Astrocyte of the spinal cord (primary cell): ENCODE measurements around the gene CD40.

Experiments
- DNase-seq: peaks from one replicate; pipeline ENCODE4 v3.0.0; 2011; ENCODE audit warnings: low read depth, low spot score
- H3K4me3 ChIP-seq: 2 replicates; pipeline ENCODE4 v1.5.1; 2011; ENCODE audit warnings: low read depth, mild to moderate bottlenecking, low read length, moderate library complexity
- in situ Hi-C: cut with HindIII; loops from 2 replicates; pipeline ENCODE4 v1.10.0; 2017; ENCODE audit warnings: low sequenced_read_pairs
- TF ChIP-seq, protein P1 (sequence below): IDR thresholded peaks from 2 replicates; pipeline ENCODE4 v1.5.1; 2012; ENCODE audit warnings: low read depth, mild to moderate bottlenecking, low read length, inconsistent platforms

The CD40 gene

DNA sequence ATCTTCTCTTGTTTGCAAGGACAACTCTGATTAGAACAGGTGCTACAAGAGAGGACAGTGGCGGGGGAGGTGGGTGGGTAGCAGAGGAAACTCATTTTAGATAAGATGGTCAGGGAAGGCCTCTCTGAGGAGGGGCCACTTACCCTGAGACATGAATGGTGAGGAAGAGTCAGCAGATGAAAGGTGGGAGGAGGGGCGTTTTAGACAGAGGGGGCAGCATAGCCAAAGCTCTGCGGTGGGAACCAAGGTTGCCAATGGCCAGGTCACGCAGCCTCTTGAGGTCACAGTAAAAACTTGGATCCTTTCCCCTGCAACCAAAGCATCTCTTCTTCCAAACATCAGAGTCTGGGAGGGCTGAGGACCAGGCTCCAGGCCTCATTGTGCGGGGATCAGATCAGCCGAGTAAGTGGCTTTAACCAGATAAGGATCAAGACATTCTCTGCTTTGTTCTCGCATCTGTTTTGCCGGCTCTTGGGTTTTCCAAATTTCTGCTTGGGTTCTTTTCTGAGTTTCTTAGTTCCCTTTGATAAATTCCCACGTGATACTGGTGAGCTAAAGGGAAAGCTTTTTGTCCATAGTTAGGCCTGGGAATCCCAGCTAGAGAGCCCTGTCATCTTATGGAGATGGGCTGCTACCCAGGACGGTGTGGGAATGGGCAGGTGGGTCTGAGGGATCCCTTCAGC lies 5.5 kb upstream of the CD40 start:
- H3K4me3 ChIP-seq = no peak overlapping the region
- TF ChIP-seq, protein P1, sequence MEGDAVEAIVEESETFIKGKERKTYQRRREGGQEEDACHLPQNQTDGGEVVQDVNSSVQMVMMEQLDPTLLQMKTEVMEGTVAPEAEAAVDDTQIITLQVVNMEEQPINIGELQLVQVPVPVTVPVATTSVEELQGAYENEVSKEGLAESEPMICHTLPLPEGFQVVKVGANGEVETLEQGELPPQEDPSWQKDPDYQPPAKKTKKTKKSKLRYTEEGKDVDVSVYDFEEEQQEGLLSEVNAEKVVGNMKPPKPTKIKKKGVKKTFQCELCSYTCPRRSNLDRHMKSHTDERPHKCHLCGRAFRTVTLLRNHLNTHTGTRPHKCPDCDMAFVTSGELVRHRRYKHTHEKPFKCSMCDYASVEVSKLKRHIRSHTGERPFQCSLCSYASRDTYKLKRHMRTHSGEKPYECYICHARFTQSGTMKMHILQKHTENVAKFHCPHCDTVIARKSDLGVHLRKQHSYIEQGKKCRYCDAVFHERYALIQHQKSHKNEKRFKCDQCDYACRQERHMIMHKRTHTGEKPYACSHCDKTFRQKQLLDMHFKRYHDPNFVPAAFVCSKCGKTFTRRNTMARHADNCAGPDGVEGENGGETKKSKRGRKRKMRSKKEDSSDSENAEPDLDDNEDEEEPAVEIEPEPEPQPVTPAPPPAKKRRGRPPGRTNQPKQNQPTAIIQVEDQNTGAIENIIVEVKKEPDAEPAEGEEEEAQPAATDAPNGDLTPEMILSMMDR = no peak
- in situ Hi-C loops = no loop called here
- no peak for DNase-seq

GRCh38 chr20:46113113-46113470 lies 5.0 kb upstream of the CD40 start:
- H3K4me3 ChIP-seq = no peak overlapping the region
- in situ Hi-C loops = no loop called here
- TF ChIP-seq, protein P1 = no peak
- DNase-seq = no peak

DNA sequence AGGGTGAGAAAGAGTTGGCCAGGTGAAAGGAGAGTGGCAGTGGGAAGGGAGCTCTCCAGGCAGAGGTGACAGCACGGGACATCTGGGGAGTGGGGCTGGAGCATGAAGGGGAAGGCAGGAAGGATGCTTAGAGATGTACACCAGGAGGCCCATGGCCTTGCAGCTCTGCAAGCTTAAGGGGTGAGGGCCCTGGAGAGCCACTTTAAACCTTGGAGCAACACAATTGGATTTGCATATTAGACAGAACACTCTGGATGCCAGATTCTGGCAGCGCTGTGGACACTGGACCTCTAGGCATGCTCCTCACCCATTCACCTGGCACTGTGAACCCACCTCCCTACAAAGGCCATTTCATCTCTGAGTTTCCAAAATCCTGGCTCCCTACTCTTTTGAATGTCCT lies 3.7 kb upstream of the CD40 start:
- TF ChIP-seq, protein P1 = no peak
- DNase-seq = no peak
- H3K4me3 ChIP-seq = no peak overlapping the region
- in situ Hi-C loops = no loop called here

GRCh38 chr20:46118481-46119020 lies 437 bp downstream of the CD40 start:
- in situ Hi-C loops = no loop called here
- TF ChIP-seq, protein P1 = no peak
- no peak for DNase-seq
- peak overlapping the region; percentile 42 for H3K4me3 ChIP-seq

- TF ChIP-seq, protein P1 = no peak
- no peak for DNase-seq
- no peak overlapping the region for H3K4me3 ChIP-seq
- in situ Hi-C loops = no loop called here
Measured at GRCh38 chr20:46119028-46119546, 973 bp downstream of the CD40 start.

- in situ Hi-C loops = no loop called here
- H3K4me3 ChIP-seq = no peak overlapping the region
- no peak for DNase-seq
- TF ChIP-seq, protein P1 = no peak
Measured at GRCh38 chr20:46119547-46119946, 1.4 kb downstream of the CD40 start.
